Lung (tissue), 12 donors: ENCODE results near the gene PABPC1L2B. TPM values are rescaled to one million over a fixed set of nuclear protein-coding genes. Genes with fewer than 3 reads are reported as not detected.
"Not testable (repeated sequence)": the region's sequence is repeated elsewhere in the genome, so short reads cannot be mapped to it uniquely, and the experiment has no call there.

Source experiments
- ATAC-seq: fragments of 200-7000 bp; cut with Tn5 transposase; one replicate; pipeline ENCODE4 v1.9.1; 2020; ENCODE audit warnings: moderate number of reproducible peaks; ENCODE audit not compliant: insufficient read depth, low FRiP score
- DNase-seq, 3 donors: peaks; one replicate each; pipeline ENCODE4 v3.0.0-alpha.2; 2013 to 2017
- H3K27ac ChIP-seq, 2 donors: one replicate each; pipeline ENCODE4 v1.5.1; 2013; ENCODE audit warnings: mild to moderate bottlenecking in 2 of 2, moderate library complexity in 2 of 2, control low read depth in 1 of 2, inconsistent platforms in 1 of 2, low read depth in 1 of 2, low read length in 1 of 2
- H3K27me3 ChIP-seq, 3 donors: one replicate each; pipeline ENCODE4 v1.5.1; 2013; ENCODE audit warnings: low read length in 2 of 3; ENCODE audit not compliant: control insufficient read depth in 3 of 3, insufficient read depth in 3 of 3
- H3K36me3 ChIP-seq, 4 donors: one replicate each; pipeline ENCODE4 v1.5.1; 2013; ENCODE audit warnings: low read length in 4 of 4, mild to moderate bottlenecking in 1 of 4, moderate library complexity in 1 of 4; ENCODE audit not compliant: control insufficient read depth in 4 of 4, insufficient read depth in 4 of 4
- H3K4me1 ChIP-seq, 5 donors: one replicate each; pipeline ENCODE4 v1.5.1; 2013; ENCODE audit warnings: low read length in 5 of 5, mild to moderate bottlenecking in 2 of 5, moderate library complexity in 1 of 5; ENCODE audit not compliant: control insufficient read depth in 5 of 5, insufficient read depth in 5 of 5
- H3K4me3 ChIP-seq: one replicate; pipeline ENCODE4 v1.5.1; 2013; ENCODE audit warnings: mild to moderate bottlenecking, control low read depth, moderate library complexity
- H3K9ac ChIP-seq, 2 donors: one replicate each; pipeline ENCODE4 v1.5.1; 2013; ENCODE audit warnings: low read length in 2 of 2, control low read depth in 1 of 2; ENCODE audit not compliant: insufficient read depth in 1 of 2
- H3K9me3 ChIP-seq, 4 donors: one replicate each; pipeline ENCODE4 v1.5.1; 2013; ENCODE audit warnings: low read length in 3 of 4, mild to moderate bottlenecking in 1 of 4, moderate library complexity in 1 of 4; ENCODE audit not compliant: control insufficient read depth in 4 of 4, insufficient read depth in 3 of 4
- CTCF ChIP-seq: IDR thresholded peaks from 2 replicates; pipeline ENCODE4 v1.5.1; 2012; ENCODE audit warnings: mild to moderate bottlenecking; ENCODE audit errors: control extremely low read depth, extremely low read depth
- WGBS, 2 donors: extraction: QIAGEN DNeasy Blood & Tissue Kit; methylation state at CpG; one replicate each; pipeline ENCODE4 v1.1.7; 2013; 5-methylcytosine and 5-hydroxymethylcytosine counted together
- polyA plus RNA-seq, 2 donors: library from polyadenylated mRNA; stranded (reverse); fragments of 200-250 nt; gene quantifications; one replicate each; pipeline ENCODE4 v1.2.1, GENCODE V29; 2013
- total RNA-seq, 2 donors: library from RNA; depleted of rRNA in 1 of 2; stranded (reverse); fragments of >200 nt in 1 of 2; gene quantifications; one replicate each; pipeline ENCODE4 v1.2.1, GENCODE V29; 2014 to 2021
- donor health status: control.
- donor health status: control.
- donor health status: Bipolar disorder and iron deficiency.
- donor health status: healthy.
- donor health status: DM: yes; HTN: yes; CAD: no.

The PABPC1L2B gene
- total and polyA plus RNA-seq, 4 donors: not detected

GRCh38 chrX:73021361-73022092 is 18.8 kb downstream of the PABPC1L2B start:
- no peak overlapping the region for H3K9ac ChIP-seq
- no peak for ATAC-seq
- H3K27ac ChIP-seq: no peak overlapping the region
- no peak for TF ChIP-seq CTCF
- no peak overlapping the region for H3K4me3 ChIP-seq
- whole genome bisulfite sequencing, 2 donors: 88 to 97% methylated on average over 21 to 30 of the region's 30 CpGs
- DNase-seq: no peak
- no peaks in the 10 kb centered on the region for H3K4me1 ChIP-seq
- H3K9me3 ChIP-seq: peaks cover 0 to 15% (median 0%) of the 10 kb centered on the region in 4 donors
- H3K27me3 ChIP-seq: no peaks in the 10 kb centered on the region
- no peaks in the 10 kb centered on the region for H3K36me3 ChIP-seq

DNA sequence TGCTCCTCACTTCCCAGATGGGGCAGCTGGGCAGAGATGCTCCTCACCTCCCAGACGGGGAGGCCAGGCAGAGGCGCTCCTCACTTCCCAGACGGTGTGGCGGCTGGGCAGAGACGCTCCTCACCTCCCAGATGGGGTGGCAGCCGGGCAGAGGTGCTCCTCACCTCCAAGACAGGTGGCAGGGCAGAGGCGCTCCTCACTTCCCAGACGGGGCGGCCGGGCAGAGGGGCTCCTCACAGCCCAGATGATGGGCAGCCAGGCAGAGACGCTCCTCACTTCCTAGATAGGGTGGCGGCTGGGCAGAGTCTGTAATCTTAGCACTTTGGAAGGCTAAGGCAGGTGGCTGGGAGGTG is 19.3 kb downstream of the PABPC1L2B start:
- not testable (repeated sequence) for DNase-seq, H3K9ac ChIP-seq, ATAC-seq, H3K36me3 ChIP-seq, H3K27ac ChIP-seq, H3K4me3 ChIP-seq, H3K27me3 ChIP-seq, H3K4me1 ChIP-seq
- H3K9me3 ChIP-seq: peaks cover 0 to 15% (median 0%) of the 10 kb centered on the region in 4 donors
- 93 to 99% methylated on average over 12 of the region's 12 CpGs for whole genome bisulfite sequencing, 2 donors

DNA sequence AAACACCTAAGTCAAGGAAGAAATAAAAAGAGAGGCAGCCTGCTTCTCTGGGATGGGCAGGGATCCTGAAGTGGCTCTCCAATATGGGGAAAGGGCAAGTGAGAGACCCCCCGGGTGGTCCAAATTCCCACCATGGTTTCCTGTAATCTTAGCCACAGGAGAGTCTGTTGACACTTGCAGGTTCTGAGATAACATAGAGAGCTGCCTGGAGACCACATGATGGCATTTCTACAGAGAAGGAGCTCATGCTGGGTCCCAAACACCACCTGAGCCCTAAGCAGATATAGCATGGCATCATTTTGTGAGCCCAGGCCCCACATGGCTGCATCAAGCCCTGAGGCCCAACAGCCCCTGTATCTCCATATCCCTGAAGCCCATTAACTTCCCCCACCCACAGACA is 26.1 kb downstream of the PABPC1L2B start:
- Histone ChIP-seq H3K36me3 (no peaks in the 10 kb centered on the region), H3K4me1 (no peaks in the 10 kb centered on the region), H3K9ac (no peak overlapping the region), H3K27ac (no peak overlapping the region), H3K4me3 (no peak overlapping the region), H3K9me3 (peaks cover 0 to 9% (median 0%) of the 10 kb centered on the region in 4 donors), H3K27me3 (no peaks in the 10 kb centered on the region)
- TF ChIP-seq CTCF: no peak
- DNase-seq (no peak), ATAC-seq (no peak)
- 43 to 57% methylated on average over 1 of the region's 1 CpG for WGBS, 2 donors

Other genes with a start within 250 kb of the PABPC1L2B start
- gene DMRTC1B, start 226.0 kb upstream of the PABPC1L2B start, total RNA-seq: under 1 TPM; 0.43 to 0.71 TPM
- under 1 TPM; 0.35 to 0.96 TPM for gene DMRTC1B, start 226.0 kb upstream of the PABPC1L2B start, polyA plus RNA-seq
- gene FAM236B, start 220.3 kb upstream of the PABPC1L2B start, total RNA-seq: not detected
- gene FAM236B, start 220.3 kb upstream of the PABPC1L2B start, polyA plus RNA-seq: not detected
- gene FAM236D, start 194.7 kb upstream of the PABPC1L2B start, total RNA-seq: not detected
- not detected for gene FAM236D, start 194.7 kb upstream of the PABPC1L2B start, polyA plus RNA-seq
- not detected for gene FAM236C, start 90.3 kb upstream of the PABPC1L2B start, total RNA-seq
- gene FAM236C, start 90.3 kb upstream of the PABPC1L2B start, polyA plus RNA-seq: not detected
- not detected for gene FAM236A, start 64.7 kb upstream of the PABPC1L2B start, total RNA-seq
- not detected for gene FAM236A, start 64.7 kb upstream of the PABPC1L2B start, polyA plus RNA-seq
- 1 to 10 TPM in 1 of 2 donors, not detected in 1; 1.2 TPM for gene DMRTC1, start 59.1 kb upstream of the PABPC1L2B start, total RNA-seq
- under 1 TPM in 1 of 2 donors, not detected in 1; 0.23 TPM for gene DMRTC1, start 59.1 kb upstream of the PABPC1L2B start, polyA plus RNA-seq
- not detected for gene PABPC1L2A, start 76.6 kb downstream of the PABPC1L2B start, total RNA-seq
- not detected for gene PABPC1L2A, start 76.6 kb downstream of the PABPC1L2B start, polyA plus RNA-seq
- 1 to 10 TPM in 1 of 2 donors, under 1 TPM in 1; 0.46 to 3.3 TPM for gene NAP1L2, start 211.9 kb downstream of the PABPC1L2B start, total RNA-seq
- gene NAP1L2, start 211.9 kb downstream of the PABPC1L2B start, polyA plus RNA-seq: 1 to 10 TPM in 1 of 2 donors, under 1 TPM in 1; 0.88 to 1.7 TPM